HG02870 (cell line): ENCODE data around the gene RGS2.
A peak's percentile ranks its signal among the peaks of the same experiment; 100 is the strongest.

ENCODE experiments used
- ATAC-seq: cut with Tn5 transposase; IDR thresholded peaks from one replicate; pipeline ENCODE4 v1.9.1; 2021; ENCODE audit warnings: mild to moderate bottlenecking, moderate library complexity; ENCODE audit not compliant: unreplicated experiment

Gene RGS2, protein sequence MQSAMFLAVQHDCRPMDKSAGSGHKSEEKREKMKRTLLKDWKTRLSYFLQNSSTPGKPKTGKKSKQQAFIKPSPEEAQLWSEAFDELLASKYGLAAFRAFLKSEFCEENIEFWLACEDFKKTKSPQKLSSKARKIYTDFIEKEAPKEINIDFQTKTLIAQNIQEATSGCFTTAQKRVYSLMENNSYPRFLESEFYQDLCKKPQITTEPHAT

DNA sequence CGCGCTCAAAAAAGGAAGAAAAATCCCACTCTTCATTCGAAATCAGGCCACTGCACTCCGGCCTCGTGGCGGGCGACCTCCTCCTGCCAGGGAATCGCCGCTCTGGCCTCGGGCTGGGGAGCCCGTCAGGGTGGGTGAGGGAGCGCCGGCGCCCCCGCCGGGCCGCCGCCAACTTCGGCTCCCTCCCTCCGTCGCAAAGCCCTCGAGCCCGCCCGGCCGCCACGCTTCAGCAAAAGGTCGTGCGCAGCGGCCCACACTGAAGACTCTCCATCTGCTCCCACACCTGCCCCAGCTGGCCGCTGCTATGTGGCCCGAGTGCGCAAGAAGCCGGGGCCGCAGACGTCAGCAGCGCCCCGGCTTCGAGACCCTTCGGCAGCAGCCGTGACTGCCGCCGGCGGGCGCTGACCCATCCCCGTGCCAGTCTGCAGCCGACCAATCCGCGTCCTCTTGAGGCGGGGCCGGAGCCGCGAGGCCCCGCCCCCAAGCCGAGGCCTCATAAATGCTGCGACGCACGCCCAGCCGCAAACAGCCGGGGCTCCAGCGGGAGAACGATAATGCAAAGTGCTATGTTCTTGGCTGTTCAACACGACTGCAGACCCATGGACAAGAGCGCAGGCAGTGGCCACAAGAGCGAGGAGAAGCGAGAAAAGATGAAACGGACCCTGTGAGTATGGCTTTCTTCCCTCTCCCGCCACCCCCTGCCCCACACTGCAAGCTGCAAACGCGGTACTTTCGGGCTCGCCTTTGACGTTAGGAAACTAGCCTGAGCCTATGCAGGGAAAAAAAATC is at the start of gene RGS2:
RGS2 (plus strand) TSS at position 522 of the 789 bp plus-strand sequence; CDS start at position 555, 33 bp downstream.
- peak; percentile 77 for ATAC-seq

DNA sequence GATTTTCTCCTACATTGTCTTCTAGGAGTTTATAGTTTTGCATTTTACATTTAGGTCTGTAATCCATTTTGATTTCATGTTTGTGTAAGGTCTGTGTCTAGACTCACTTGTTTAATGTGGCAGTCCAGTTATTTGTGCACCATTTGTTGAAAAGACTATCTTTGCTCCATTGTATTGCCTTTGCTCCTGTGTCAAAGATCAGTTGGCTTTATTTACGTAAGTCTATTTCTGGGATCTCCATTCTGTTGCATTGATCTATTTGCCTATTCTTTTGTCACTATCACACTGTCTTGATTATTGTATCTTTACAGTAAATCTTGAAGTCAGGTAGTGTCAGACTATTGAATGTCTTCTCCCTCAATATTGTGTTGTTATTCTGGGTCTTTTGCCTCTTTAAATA is 49.7 kb upstream of the RGS2 start:
- no peak for ATAC-seq

DNA sequence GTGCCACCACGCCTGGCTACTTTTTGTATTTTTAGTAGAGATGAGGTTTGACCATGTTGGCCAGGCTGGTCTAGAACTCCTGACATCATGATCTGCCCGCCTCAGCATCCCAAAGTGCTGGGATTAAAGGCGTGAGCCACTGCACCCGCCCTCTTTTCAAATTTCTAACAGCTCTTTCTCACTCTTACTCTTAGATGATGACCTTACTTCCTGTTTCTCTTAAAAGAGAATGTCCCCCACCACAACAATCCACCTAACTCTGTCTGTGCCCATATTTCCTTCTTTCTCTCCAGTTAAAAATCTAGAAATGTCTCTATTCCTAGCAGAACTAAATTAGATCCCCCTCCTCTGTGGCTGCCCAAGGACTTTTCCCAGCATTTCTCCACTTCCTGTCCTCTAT is 46.6 kb upstream of the RGS2 start:
- no peak for ATAC-seq

DNA sequence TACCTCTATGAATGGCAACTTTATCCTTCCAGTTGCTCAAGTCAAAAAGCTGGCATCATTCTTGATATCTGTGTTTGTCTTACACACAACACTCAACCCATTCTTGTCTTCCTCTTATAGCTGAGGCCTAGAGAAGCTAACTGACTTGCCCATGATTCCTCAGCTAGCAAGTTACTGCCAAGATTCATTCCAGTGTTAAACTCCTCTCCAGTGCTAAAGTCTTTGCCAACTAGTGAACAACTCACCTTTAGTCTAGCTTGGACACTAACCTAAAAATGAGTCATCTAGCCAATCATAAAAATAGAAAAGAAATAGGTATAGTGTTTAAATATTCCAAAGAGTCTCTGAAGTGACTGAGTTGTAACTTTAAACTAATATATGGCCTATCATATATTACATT is 45.6 kb upstream of the RGS2 start:
- no peak for ATAC-seq

DNA sequence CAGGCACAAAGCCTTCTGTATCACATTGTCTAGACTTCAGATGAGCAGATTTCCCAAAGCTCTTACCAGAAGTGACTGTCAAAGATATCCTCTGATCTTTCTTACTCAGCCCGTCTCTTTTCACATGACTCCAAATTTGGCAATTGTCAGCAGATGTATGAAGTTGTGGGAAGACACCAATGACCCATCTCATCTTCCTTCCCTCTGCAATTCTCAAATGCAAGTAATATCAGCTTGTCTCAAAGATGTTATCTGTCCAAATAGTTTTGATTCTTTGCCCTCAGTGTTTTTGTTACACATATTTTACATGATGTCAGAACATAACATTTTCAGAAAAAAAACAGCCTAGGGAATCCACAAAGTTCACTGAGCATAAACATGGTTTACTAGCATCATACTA is 45.1 kb upstream of the RGS2 start:
- no peak for ATAC-seq

DNA sequence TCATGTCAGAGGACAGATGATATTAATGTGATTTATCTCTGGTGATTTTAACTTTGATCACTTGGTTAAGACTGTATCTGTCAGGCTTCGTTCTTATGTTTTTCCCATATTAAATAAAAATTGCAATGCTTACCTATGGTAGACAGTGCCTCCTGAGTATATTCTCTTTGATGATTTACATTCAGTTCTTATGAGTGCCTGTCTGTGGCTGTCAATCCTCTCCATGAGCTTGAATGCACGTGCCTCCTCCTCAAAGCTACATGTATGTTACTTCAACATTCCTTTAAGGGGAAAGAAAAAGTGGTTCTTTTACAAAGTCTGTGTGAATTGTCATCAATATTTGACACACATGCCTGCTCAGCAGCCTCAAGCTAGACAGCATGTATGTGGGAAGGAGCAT is 44.2 kb upstream of the RGS2 start:
- ATAC-seq: no peak

DNA sequence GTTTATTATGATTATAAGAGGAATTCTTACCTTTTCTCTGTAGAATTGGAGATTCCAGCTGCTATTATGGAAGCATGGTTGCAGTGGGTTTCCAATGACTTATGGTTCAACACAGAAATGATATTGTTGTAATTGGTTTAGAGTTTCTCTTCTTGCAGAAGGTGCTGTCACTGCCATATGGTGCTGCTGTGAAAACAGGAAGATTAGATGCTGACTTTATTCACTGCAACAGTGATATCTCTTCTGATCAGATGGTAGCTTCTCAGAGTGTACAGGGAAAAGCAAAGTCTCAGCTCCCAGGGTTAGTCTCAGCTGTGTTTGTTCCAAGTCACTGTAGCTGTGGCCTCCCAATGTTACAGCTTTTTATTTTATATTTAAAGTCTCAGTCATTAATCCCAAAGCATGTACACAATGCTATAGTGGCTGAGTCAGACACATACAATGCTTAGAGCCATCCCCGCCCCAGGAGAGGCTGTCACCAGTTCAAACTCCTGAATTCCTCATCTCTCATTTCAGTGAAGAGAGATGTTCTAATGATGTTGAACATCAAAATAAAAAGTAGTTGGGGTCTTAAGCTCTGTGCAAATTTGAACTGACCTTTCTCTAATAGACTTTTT is 42.7 kb upstream of the RGS2 start:
- no peak for ATAC-seq

DNA sequence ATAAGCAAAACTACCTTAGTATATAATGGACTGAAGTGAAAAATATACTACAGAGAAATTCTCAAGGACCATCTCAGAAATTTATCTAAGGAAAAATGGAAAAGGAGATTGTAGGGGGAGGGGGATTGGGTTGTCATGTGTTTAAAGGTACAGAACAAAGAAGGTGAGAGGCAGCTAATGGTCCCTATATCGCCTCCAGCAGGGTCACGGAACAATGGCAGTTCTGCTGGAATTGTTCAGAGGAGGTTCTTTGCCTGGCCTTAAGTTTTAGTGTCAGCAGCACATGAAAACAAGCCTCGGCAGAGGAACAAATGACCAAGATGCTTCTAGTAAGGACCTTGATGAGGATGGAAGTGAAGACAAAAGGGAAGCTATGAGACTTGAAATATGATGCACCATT is 42.0 kb upstream of the RGS2 start:
- ATAC-seq: no peak

DNA sequence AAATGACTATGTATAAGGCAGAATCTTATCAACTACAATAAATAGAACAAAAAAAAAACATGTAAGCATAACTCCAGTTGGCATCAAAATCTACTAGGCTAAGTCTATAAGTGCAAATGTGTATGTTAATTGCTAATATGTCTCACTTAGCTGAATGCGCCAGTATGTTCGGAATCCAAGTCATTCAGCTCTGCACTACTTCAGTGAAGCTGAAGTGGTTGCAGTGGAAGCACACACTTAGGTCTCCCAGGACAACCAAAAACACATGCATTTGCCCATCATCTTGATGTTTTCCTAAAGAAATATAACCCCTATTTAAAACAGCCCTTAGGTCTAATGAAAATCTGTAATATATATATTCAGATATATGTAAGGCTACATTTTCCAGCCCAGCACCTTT is 41.0 kb upstream of the RGS2 start:
- ATAC-seq: no peak

DNA sequence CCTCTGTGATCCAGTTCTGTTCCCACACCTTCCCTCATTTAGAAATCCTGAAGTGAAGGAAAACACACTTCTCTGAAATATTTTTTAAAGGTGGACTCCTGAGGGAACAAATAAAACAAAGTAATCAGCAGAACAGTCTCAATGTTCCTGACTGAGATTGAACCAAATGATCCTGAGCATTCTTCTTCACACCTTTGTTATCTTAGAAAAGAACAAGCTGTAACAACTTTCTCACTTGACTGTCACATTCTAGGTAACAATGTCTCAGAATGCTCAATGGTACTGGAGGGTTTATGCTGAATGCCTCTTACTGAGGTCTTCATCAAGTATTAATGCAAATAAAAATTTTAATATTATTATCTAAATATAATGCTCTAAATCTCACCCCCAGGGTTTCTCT is 40.4 kb upstream of the RGS2 start:
- no peak for ATAC-seq

DNA sequence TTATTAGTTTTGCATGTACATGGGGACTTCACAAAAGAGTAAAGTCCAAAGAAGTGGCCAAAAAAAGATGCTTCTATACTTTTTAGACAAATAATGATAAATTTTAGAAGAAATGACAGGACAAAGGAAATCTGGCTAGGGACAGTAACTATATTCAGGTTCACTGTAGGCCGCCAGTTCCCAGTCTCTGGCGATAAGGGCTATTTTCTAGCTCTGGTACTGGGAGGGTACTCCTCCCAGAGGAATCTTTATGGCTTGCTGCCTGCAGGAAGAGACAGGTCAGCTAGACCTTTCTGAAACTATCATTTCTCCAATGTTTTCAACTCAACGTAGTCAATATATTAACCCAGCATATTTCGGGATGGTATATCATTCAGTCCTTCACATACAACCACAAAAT is 37.5 kb upstream of the RGS2 start:
- no peak for ATAC-seq

DNA sequence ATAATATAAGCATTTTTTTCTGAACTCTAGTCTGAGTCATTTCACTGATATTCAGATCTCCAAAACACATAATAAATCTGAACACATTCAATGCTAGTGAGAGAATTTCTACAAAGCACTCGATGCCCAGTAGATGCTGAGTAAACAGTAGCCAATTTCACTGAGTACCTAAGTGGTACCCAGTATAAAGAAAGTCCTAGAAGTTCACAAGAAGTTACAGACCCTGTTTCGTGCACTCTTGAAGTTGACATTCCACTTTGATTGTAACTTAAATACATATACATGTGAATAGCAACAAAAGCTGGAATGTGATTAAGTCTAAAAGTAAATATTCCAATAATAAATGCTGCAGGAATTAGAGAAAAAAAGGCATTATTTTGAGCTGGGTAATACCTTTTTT is 33.2 kb upstream of the RGS2 start:
- ATAC-seq: no peak

DNA sequence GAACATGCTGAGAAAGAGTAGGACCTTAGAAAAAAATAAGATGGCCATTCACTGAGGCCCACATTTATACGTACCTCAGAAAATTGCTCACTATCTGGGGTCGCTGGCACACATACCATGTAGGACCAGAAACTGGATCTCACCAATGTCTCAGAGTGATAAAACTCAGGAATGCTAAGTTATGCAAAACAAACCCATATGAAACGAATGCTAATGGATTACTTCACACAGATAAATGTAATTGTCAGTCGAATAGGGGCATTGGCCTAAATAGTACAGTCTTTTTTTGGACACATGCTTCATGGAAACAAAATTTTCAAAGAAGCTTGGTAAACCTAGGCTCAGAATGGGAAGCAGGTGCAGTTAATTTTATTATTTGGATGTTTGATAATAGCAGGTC is 32.6 kb upstream of the RGS2 start:
- ATAC-seq: no peak

DNA sequence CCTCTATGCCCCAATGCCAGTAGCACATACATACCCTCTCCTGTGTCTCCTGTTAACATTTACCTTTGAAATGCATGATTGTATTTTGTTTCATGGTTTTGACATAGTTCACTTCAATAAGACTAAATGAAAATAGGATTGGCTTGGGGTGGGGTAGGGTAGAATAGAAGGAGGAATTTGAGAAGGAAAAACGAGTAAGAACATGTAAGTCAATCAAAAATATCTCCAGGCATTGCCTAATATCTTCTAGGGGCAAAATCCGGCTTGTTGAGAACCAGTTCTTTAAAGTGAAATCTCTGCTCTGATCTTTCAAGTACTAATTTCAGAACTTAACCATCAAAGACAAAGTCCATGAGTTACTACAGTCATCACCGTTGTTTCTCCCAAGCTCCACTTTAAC is 31.8 kb upstream of the RGS2 start:
- ATAC-seq: no peak

DNA sequence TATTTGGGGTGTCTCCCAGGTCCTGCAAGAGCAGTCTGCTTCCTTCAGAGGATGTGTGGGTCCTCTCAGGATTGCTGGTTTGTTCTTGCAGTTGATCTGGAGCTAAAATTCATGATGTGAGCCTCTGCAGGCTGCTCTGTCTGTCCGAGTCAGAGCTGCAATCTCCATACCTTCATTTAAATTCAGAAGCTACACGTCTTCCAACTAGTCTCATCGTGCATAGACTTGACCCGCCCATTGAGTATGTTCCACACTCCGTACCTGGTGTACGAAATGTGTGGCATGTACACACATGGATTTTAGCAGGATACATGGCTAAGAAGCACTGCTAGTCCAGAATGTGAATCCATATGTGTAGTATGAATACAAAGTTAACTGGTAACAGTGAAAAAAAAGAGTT is 25.0 kb upstream of the RGS2 start:
- ATAC-seq: no peak

DNA sequence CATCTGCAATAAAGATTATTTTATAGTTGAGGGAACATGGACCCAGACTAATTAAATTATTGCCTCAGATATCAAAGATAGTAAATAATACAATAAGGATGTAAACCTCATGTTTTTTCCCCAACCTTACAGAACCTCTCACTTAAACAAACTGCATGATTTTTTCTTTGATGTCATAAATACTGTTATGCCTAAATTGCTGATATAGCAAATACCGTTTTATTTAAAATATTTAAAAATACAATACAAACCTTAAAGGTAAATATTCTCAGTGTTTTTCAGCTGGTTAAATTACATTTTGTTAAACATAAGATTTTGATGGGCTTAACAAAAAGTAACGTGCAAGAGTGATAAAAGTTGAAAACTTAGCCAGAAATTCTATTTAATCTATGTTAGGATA is 24.4 kb upstream of the RGS2 start:
- ATAC-seq: no peak

DNA sequence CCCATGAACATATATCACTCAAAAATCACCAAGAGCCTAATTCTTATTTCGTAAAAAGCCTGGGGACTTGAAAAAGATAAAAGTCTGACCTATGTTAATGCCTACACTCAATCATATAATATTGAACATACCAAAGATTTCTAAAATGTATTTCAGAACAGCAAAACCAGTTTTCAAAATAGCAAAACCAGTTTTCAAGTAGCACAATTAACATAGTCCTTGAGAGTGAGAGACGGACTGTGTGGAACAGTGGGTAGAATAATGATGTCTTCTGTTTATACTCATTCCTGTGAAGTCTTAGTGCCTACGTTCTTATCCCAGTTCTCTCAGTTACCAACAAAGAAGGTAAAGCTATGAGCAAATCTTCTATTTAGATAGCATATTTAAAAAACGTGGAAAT is 22.3 kb upstream of the RGS2 start:
- no peak for ATAC-seq

DNA sequence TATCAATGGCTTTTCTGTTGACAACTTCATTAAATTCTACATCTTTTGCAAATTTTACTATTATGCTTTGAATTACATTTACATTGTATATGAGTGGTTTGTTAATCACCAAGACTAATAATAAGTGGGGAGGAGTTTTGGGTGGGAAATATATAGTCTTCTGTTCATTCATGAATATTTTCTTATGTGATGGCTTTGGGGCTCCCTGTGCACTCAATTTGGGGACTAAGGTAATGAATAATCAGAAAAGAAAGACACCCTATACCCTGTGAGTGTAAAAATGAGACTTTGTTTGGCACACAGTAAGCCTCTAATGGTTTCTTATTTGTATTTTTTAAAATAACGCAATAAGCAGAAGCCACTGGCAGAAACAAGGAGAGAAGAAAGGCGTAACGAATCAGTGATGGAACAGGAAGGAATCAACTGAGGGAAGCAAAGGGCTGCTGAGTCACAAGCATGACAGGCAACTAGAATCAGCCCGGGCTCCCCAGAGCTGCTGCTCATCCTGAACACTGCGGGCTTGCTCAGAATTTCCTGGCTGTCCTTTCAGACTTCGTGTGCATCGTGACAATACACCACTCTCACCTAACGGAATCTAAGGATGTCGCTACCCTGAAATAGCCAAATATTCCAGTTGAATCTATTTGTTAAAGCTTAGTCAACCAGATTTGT is 20.8 kb upstream of the RGS2 start:
- ATAC-seq: no peak

DNA sequence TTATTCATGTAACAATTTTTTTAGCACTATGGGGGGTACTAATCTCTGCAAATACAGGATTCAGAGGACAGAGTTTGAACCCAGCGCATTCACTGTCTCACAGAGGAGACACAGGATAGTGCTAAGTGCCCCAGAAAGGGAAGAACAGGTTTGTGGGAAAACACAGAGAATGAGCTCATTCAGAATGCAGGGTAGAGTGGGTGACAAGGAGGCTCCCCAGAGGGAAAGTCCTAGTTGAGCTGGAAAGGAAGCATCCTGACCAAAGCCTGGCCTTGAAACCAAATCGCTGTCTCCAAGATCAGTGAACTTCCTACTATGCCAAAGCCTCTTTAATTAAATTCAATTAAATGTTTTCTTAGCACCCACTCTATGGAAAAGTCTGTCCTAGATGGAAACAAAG is 19.0 kb upstream of the RGS2 start:
- ATAC-seq: no peak

DNA sequence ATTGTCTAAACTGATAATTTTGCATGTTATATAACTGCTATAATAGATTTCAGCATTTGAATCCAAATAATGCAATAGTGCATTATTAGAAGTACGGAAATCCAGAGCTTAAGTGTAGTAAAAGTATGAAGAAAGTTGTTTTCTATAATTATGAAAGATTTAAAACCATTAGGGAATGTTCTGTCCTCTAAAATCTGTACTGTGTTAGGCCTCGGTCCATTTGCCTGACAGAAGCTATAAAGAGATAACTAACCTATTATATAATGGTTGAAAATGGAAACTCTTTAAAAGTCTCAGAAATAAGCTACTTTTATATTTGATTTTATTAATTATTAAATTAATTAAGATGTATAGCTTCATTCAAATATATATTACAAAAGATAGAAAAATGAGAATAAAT is 16.2 kb upstream of the RGS2 start:
- no peak for ATAC-seq

DNA sequence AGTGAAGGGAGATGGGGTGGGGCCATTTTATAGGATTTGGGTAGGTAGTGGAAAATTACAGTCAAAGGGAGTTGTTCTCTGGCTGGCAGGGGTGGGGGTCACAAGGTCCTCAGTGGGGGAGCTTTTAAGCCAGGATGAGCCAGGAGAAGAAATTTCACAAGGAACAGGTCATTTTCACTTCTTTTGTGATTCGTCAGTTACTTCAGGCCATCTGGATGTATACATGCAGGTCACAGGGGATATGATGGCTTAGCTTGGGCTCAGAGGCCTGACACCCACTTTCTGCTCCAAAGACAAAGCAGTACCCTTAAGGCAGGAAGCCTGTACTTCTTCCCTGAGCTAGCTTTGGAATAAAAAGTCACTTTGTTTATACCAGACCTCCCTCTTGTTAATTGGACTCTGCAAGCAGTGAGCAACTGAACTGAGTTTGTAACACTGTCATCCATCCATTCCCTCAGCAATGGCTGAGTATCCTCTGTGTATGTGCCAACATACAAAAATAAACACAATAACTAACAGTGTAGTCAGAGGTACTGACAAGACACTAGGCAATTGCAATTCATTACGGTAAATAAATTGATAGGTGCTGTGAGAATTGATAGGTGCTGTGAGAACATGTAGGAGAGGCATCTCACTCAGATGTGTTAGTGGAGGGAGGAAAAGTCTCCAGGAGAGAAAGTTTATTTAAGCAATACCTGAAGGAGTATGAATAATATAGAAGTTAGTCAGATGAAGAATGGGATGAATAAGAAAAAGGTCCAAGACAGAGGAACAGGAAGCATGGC is 14.7 kb upstream of the RGS2 start:
- no peak for ATAC-seq
